CD14-positive monocyte (primary cell): ENCODE results near the gene R3HCC1L. TPM values are rescaled to one million over a fixed set of nuclear protein-coding genes. Genes with fewer than 3 reads are reported as not detected.

Experiments used
- DNase-seq, 3 donors: peaks; one replicate each; pipeline ENCODE4 v3.0.0-alpha.2; 2011 to 2022
- H2AFZ ChIP-seq: 2 replicates; pipeline ENCODE4 v1.6.0; 2012; ENCODE audit warnings: mild to moderate bottlenecking, low read depth, low read length, inconsistent platforms; ENCODE audit not compliant: insufficient read depth, poor library complexity, severe bottlenecking
- H3K27ac ChIP-seq, 2 donors: 1 replicate in 1 of 2; 2 replicates in 1 of 2; pipeline ENCODE4 v1.5.1; 2012 to 2013; ENCODE audit warnings: low read length in 2 of 2, control low read depth in 1 of 2, inconsistent platforms in 1 of 2, low read depth in 1 of 2, mild to moderate bottlenecking in 1 of 2
- H3K27me3 ChIP-seq, 2 donors: one replicate each; pipeline versions ENCODE4 v1.6.0 to v1.6.1; 2011 to 2013; ENCODE audit warnings: low read length in 2 of 2; ENCODE audit not compliant: control insufficient read depth in 2 of 2, insufficient read depth in 2 of 2
- H3K36me3 ChIP-seq, 2 donors: replicated peaks in 1 of 2; 1 replicate in 1 of 2; 2 replicates in 1 of 2; pipeline versions ENCODE4 v1.5.1 to v1.6.1; 2012 to 2013; ENCODE audit warnings: low read length in 2 of 2, control low read depth in 1 of 2, inconsistent platforms in 1 of 2, mild to moderate bottlenecking in 1 of 2; ENCODE audit not compliant: insufficient read depth in 2 of 2, control insufficient read depth in 1 of 2
- H3K4me1 ChIP-seq, 2 donors: 1 replicate in 1 of 2; 2 replicates in 1 of 2; pipeline versions ENCODE4 v1.5.1 to v1.6.1; 2012 to 2013; ENCODE audit warnings: low read length in 2 of 2, control low read depth in 1 of 2, inconsistent platforms in 1 of 2, mild to moderate bottlenecking in 1 of 2, moderate library complexity in 1 of 2; ENCODE audit not compliant: insufficient read depth in 2 of 2, control insufficient read depth in 1 of 2
- H3K4me2 ChIP-seq: replicated peaks from 2 replicates; pipeline ENCODE3; 2012; ENCODE audit warnings: low read length, moderate library complexity, mild to moderate bottlenecking; ENCODE audit not compliant: poor library complexity, severe bottlenecking; ENCODE audit errors: extremely low read depth
- H3K4me3 ChIP-seq, 3 experiments: fragments of 200-600 bp in 1 of 3; sonication (generic) in 1 of 3; replicated peaks in 1 of 3; 1 replicate in 2 of 3; 2 replicates in 1 of 3; pipeline ENCODE4 v1.5.1; 2011 to 2013; ENCODE audit warnings: low read length in 3 of 3, mild to moderate bottlenecking in 3 of 3, control low read depth in 2 of 3, low read depth in 2 of 3, inconsistent platforms in 1 of 3, moderate library complexity in 1 of 3
- H3K79me2 ChIP-seq: 2 replicates; pipeline ENCODE4 v1.6.0; 2012; ENCODE audit warnings: mild to moderate bottlenecking, control low read depth, inconsistent platforms, low read length, moderate library complexity; ENCODE audit not compliant: insufficient read depth
- H3K9ac ChIP-seq: 2 replicates; pipeline ENCODE4 v1.6.0; 2017; ENCODE audit warnings: low read length, mild to moderate bottlenecking; ENCODE audit not compliant: insufficient read depth, poor library complexity, severe bottlenecking
- H3K9me3 ChIP-seq, 2 donors: replicated peaks in 1 of 2; 1 replicate in 1 of 2; 2 replicates in 1 of 2; pipeline versions ENCODE4 v1.5.1 to v1.6.1; 2012 to 2013; ENCODE audit warnings: low read length in 2 of 2, control low read depth in 1 of 2; ENCODE audit not compliant: control insufficient read depth in 1 of 2, insufficient read depth in 1 of 2
- H4K20me1 ChIP-seq: 2 replicates; pipeline ENCODE4 v1.6.0; 2012; ENCODE audit warnings: mild to moderate bottlenecking, low read length, control low read depth, moderate library complexity; ENCODE audit not compliant: insufficient read depth
- H3K27ac Mint-ChIP-seq, 7 donors: one replicate each; pipeline ENCODE4 v1.8.0; 2020; ENCODE audit warnings: mild to moderate bottlenecking in 7 of 7, mixed read lengths in 7 of 7, moderate library complexity in 6 of 7, inconsistent platforms in 2 of 7
- H3K27me3 Mint-ChIP-seq, 3 donors: one replicate each; pipeline ENCODE4 v1.8.0; 2021 to 2022; ENCODE audit warnings: low read depth in 3 of 3, mild to moderate bottlenecking in 3 of 3, mixed read lengths in 3 of 3, moderate library complexity in 3 of 3, inconsistent platforms in 1 of 3
- H3K36me3 Mint-ChIP-seq, 2 donors: one replicate each; pipeline ENCODE4 v1.8.0; 2020; ENCODE audit warnings: mixed read lengths in 2 of 2, inconsistent platforms in 1 of 2, mild to moderate bottlenecking in 1 of 2
- H3K4me1 Mint-ChIP-seq: one replicate; pipeline ENCODE4 v1.8.0; 2020; ENCODE audit warnings: mild to moderate bottlenecking, mixed read lengths
- H3K4me3 Mint-ChIP-seq, 2 donors: one replicate each; pipeline ENCODE4 v1.8.0; 2020; ENCODE audit warnings: mild to moderate bottlenecking in 2 of 2, mixed read lengths in 2 of 2, moderate library complexity in 1 of 2
- H3K9me3 Mint-ChIP-seq, 7 donors: one replicate each; pipeline ENCODE4 v1.8.0; 2020 to 2022; ENCODE audit warnings: mixed read lengths in 7 of 7, mild to moderate bottlenecking in 6 of 7, moderate library complexity in 6 of 7, inconsistent platforms in 2 of 7
- CTCF ChIP-seq: fragments of 200-600 bp; IDR thresholded peaks from one replicate; pipeline ENCODE4 v1.8.0; 2022; ENCODE audit warnings: antibody characterized with exemption, mild to moderate bottlenecking
- WGBS: methylation state at CpG from one replicate; pipeline ENCODE4 v1.1.5; 2013; ENCODE audit warnings: missing lambda C conversion rate; ENCODE audit not compliant: insufficient coverage; 5-methylcytosine and 5-hydroxymethylcytosine counted together
- intact Hi-C, 2 donors: fragments of 100-400 bp; cut with micrococcal nuclease; formaldehyde crosslinking; loops; one replicate each; pipeline versions ENCODE4 v1.15.0 to v1.15.1; 2023
- polyA plus RNA-seq, 3 donors: library from polyadenylated mRNA; depleted of rRNA in 1 of 3; unstranded in 2 of 3; stranded (reverse) in 1 of 3; fragments of 300-500 nt in 2 of 3; fragments of >200 nt in 1 of 3; fragmentation: Illumina TruSeq in 2 of 3; gene quantifications; 1 replicate in 2 of 3; 2 replicates in 1 of 3; pipeline ENCODE4 v1.2.3, GENCODE V29; 2012 to 2021

R3HCC1L gene
- polyA plus RNA-seq, 3 donors = 2.6 to 13.8 (median 2.7) TPM

GRCh38 chr10:98097616-98098015 is 36.8 kb upstream of the R3HCC1L start:
- Histone ChIP-seq H3K27ac (no peak overlapping the region), H3K36me3 (no peaks in the 10 kb centered on the region), H3K9me3 (no peaks in the 10 kb centered on the region), H3K4me3 (no peak overlapping the region), H3K9ac (no peak overlapping the region), H3K4me1 (no peaks in the 10 kb centered on the region), H4K20me1 (no peaks in the 10 kb centered on the region), H3K27me3 (peaks cover 30 to 60% of the 10 kb centered on the region in 2 donors), H3K4me2 (no peak overlapping the region), H2AFZ (no peak overlapping the region), H3K79me2 (no peaks in the 10 kb centered on the region)
- Mint-ChIP-seq H3K27me3 (peaks cover 39 to 49% (median 48%) of the 10 kb centered on the region in 3 donors), H3K9me3 (peaks cover 0 to 3% (median 0%) of the 10 kb centered on the region in 7 donors), H3K4me1 (no peaks in the 10 kb centered on the region), H3K36me3 (no peaks in the 10 kb centered on the region), H3K4me3 (peak overlapping the region in 1 of 2 donors; percentile 22), H3K27ac (no peak overlapping the region)
- 94% methylated on average over 2 of the region's 6 CpGs for WGBS
- no peak for TF ChIP-seq CTCF
- no peak for DNase-seq
- intact Hi-C loops = no loop called here

DNA sequence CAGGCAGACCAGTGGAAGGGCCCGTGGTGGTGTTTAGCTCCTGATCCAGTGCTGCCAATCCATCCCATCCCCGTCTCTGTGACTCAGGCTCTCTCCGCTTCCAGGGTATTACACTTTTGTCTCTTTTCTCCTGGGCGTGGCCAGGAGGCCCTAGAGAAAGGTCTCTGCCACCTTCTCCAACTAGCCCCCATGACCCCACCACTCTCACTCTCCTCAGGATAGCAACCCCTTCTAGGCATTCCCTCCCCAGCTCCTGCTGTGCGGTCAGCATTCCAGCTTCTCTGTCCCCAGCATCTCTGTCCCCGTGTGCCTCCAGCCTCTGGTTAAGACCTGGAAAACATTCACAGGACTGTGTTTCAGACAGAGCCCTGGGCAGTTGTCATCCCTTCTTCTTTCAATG is 36.2 kb upstream of the R3HCC1L start:
- H3K4me1 ChIP-seq = no peaks in the 10 kb centered on the region
- no peak overlapping the region for H3K4me3 Mint-ChIP-seq
- TF ChIP-seq CTCF = no peak
- H2AFZ ChIP-seq = no peak overlapping the region
- no peaks in the 10 kb centered on the region for H3K4me1 Mint-ChIP-seq
- intact Hi-C loops = no loop called here
- H3K9me3 ChIP-seq = no peaks in the 10 kb centered on the region
- no peaks in the 10 kb centered on the region for H3K36me3 Mint-ChIP-seq
- H3K9ac ChIP-seq = no peak overlapping the region
- H3K4me2 ChIP-seq = no peak overlapping the region
- no peaks in the 10 kb centered on the region for H3K79me2 ChIP-seq
- DNase-seq = no peak
- H3K27me3 ChIP-seq = peaks cover 26 to 54% of the 10 kb centered on the region in 2 donors
- no peaks in the 10 kb centered on the region for H3K36me3 ChIP-seq
- H3K4me3 ChIP-seq = no peak overlapping the region
- peaks cover 37 to 44% (median 43%) of the 10 kb centered on the region in 3 donors for H3K27me3 Mint-ChIP-seq
- H3K9me3 Mint-ChIP-seq = peaks cover 0 to 3% (median 0%) of the 10 kb centered on the region in 7 donors
- no peak overlapping the region for H3K27ac ChIP-seq
- H4K20me1 ChIP-seq = no peaks in the 10 kb centered on the region
- 88% methylated on average over 6 of the region's 6 CpGs for WGBS
- H3K27ac Mint-ChIP-seq = no peak overlapping the region
